ENCODE results near the gene CCL25. TPM values are rescaled to one million over a fixed set of nuclear protein-coding genes. Genes with fewer than 3 reads are reported as not detected.

Gene CCL25
- total and polyA plus RNA-seq, 2 of the 4 experiments (the other 2 are of a cell fraction) = not detected

DNA sequence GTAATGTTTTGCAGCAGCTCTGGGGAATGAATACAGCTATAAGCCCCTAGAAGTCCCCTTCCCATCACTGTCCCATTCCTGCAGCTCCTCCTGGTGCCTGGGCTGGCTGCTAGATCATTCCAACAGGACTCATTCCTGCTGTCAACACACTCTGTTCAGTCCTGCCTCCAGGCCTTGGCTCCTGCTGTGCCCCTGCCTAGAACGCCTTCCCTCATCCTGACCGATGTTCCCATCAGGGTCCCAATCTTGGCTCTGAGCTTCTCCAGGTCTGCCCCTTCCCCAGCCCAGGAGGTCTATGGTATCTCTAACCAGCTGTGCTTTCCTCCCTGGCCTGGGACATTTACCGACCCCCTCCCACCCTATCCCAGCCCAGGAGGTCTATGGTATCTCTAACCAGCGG lies 48.8 kb downstream of the CCL25 start:
- H2BK20ac ChIP-seq (ENCODE audit: low read depth, low read length) = no peak overlapping the region
- no peak overlapping the region for H3K27ac ChIP-seq (ENCODE audit: insufficient read depth, low read length)
- H3K56ac ChIP-seq (ENCODE audit: extremely low read depth, insufficient read depth, low read length) = no peak overlapping the region
- H3K4me2 ChIP-seq (ENCODE audit: low read depth, low read length) = no peak overlapping the region
- no peak overlapping the region for H3K4ac ChIP-seq (ENCODE audit: low read depth, low read length)
- no peak overlapping the region for H3K23ac ChIP-seq (ENCODE audit: low read depth, low read length)
- H3K4me3 ChIP-seq (ENCODE audit: insufficient read depth, low read depth, low read length) = no peak overlapping the region
- no peaks in the 10 kb centered on the region for H3K9me1 ChIP-seq (ENCODE audit: insufficient read depth, low read length)
- H3K36me3 ChIP-seq (ENCODE audit: control insufficient read depth, insufficient read depth, low read length) = no peaks in the 10 kb centered on the region
- no peak overlapping the region for H3K9ac ChIP-seq (ENCODE audit: low read depth, low read length)
- H2AK5ac ChIP-seq (ENCODE audit: low read depth, low read length) = no peak overlapping the region
- ATAC-seq (ENCODE audit: low read depth) (no peak), DNase-seq (no peak)
- no peaks in the 10 kb centered on the region for H3K79me1 ChIP-seq (ENCODE audit: low read depth in 1 of 2, low read length in 2 of 2)
- H4K8ac ChIP-seq (ENCODE audit: low read depth in 2 of 2, low read length in 2 of 2) = no peak overlapping the region
- in situ Hi-C loops (cut with MboI; ENCODE audit: low sequenced_read_pairs) (no loop called here), dilution Hi-C loops (cut with HindIII; ENCODE audit: low sequenced_read_pairs, unreplicated experiment) (no loop called here), intact Hi-C loops (cut with micrococcal nuclease) (no loop called here)
- H3K9me3 ChIP-seq (ENCODE audit: control insufficient read depth, insufficient read depth, low read length) = peaks cover 7% of the 10 kb centered on the region
- no peak overlapping the region for H3K18ac ChIP-seq (ENCODE audit: low read depth, low read length)
- no peak overlapping the region for H2AK9ac ChIP-seq (replicated peaks; ENCODE audit: low read depth, low read length, poor library complexity)
- H3K27me3 ChIP-seq (ENCODE audit: control insufficient read depth, insufficient read depth, low read length) = no peaks in the 10 kb centered on the region; the same call in 1 of the 2 replicates
- no peak overlapping the region for H4K5ac ChIP-seq (ENCODE audit: low read depth, low read length)
- H2BK5ac ChIP-seq (ENCODE audit: low read depth, low read length, poor library complexity, severe bottlenecking) = no peak overlapping the region
- H2BK15ac ChIP-seq (ENCODE audit: low read depth, low read length) = no peak overlapping the region
- POLR2A ChIA-PET (ENCODE audit: unreplicated experiment) = no interaction called here
- no peak for TF ChIP-seq ELK1 (IDR thresholded peaks at IDR 0.05; ENCODE audit: borderline replicate concordance, low read depth, low read length)
- no peak for TF ChIP-seq BHLHE40 (IDR thresholded peaks at IDR 0.05; ENCODE audit: low read depth, low read length)
- no peak for TF ChIP-seq RAD21 (IDR thresholded peaks at IDR 0.05; ENCODE audit: low read length)
- no peak for TF ChIP-seq SMC3 (IDR thresholded peaks at IDR 0.05; ENCODE audit: low read depth, low read length)
- TF ChIP-seq USF2 (IDR thresholded peaks at IDR 0.05; ENCODE audit: low read depth, low read length) = no peak
- no peak for TF ChIP-seq MAZ (IDR thresholded peaks at IDR 0.05; ENCODE audit: borderline replicate concordance, low read depth, low read length)
- TF ChIP-seq CEBPB (IDR thresholded peaks at IDR 0.05; ENCODE audit: low read depth, low read length) = no peak
- no peak for TF ChIP-seq POLR2A (IDR thresholded peaks at IDR 0.05; ENCODE audit: low read depth, low read length)
- no peak for TF ChIP-seq MAFK (IDR thresholded peaks at IDR 0.05; ENCODE audit: low read depth, low read length)
- no peak for TF ChIP-seq NFE2L2 (IDR thresholded peaks at IDR 0.05; ENCODE audit: low read depth, low read length)
- no peak for TF ChIP-seq RFX5 (IDR thresholded peaks at IDR 0.05; ENCODE audit: low read depth, low read length)
- TF ChIP-seq CHD1 (IDR thresholded peaks at IDR 0.05; ENCODE audit: low read depth, low read length) = no peak
- TF ChIP-seq, protein P1, sequence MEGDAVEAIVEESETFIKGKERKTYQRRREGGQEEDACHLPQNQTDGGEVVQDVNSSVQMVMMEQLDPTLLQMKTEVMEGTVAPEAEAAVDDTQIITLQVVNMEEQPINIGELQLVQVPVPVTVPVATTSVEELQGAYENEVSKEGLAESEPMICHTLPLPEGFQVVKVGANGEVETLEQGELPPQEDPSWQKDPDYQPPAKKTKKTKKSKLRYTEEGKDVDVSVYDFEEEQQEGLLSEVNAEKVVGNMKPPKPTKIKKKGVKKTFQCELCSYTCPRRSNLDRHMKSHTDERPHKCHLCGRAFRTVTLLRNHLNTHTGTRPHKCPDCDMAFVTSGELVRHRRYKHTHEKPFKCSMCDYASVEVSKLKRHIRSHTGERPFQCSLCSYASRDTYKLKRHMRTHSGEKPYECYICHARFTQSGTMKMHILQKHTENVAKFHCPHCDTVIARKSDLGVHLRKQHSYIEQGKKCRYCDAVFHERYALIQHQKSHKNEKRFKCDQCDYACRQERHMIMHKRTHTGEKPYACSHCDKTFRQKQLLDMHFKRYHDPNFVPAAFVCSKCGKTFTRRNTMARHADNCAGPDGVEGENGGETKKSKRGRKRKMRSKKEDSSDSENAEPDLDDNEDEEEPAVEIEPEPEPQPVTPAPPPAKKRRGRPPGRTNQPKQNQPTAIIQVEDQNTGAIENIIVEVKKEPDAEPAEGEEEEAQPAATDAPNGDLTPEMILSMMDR (conservative IDR thresholded peaks at IDR 0.05; ENCODE audit: low read depth, low read length) = no peak
- TF ChIP-seq RCOR1 (IDR thresholded peaks at IDR 0.05; ENCODE audit: insufficient replicate concordance, low read length) = no peak
- H4K91ac ChIP-seq (ENCODE audit: insufficient read depth, low read depth, low read length) = no peak overlapping the region
- CTCF ChIA-PET = no interaction called here
- H2BK120ac ChIP-seq (ENCODE audit: low read depth, low read length) = no peak overlapping the region
- H4K20me1 ChIP-seq (ENCODE audit: insufficient read depth, low read length) = no peaks in the 10 kb centered on the region
- BruUV-seq (replicated peaks) = no TSS peak
- H2AFZ ChIP-seq (replicated peaks; ENCODE audit: low read length, poor library complexity) = no peak overlapping the region
- 100% methylated on average over 2 of the region's 4 CpGs; no CpG with 5 or more reads in 1 of the 2 experiments for WGBS, 2 experiments (ENCODE audit: extremely low coverage in 2 of 2, insufficient read length in 1 of 2)
- no peak overlapping the region for H3K14ac ChIP-seq (replicated peaks; ENCODE audit: low read depth, low read length)
- no peaks in the 10 kb centered on the region for H3K4me1 ChIP-seq (ENCODE audit: control insufficient read depth, insufficient read depth, low read length)
